HepG2 (cell line): Measurements from ENCODE around the gene PPP1R16B. TPM values are rescaled to one million over a fixed set of nuclear protein-coding genes. Genes with fewer than 3 reads are reported as not detected.

Source experiments
- ATAC-seq: fragments of 200-7000 bp; cut with Tn5 transposase; 3 replicates; pipeline ENCODE4 v1.9.1; 2020; ENCODE audit warnings: mild to moderate bottlenecking, moderate library complexity
- BruUV-seq: library from RNA; stranded (reverse); fragments of 400-500 nt; replicated peaks from 2 replicates; lab custom pipeline; 2021; lab: Mats Ljungman, UMichigan
- CTCF ChIA-PET: fragments of 300-600 bp; formaldehyde crosslinking; extraction: SDS; loops from one replicate; lab custom pipeline; 2021; ENCODE audit warnings: low total read pairs, inconsistent platforms, low intra/inter-chr PET ratio; lab: Yijun Ruan, JAX
- POLR2A ChIA-PET: fragments of 350-600 bp; sonication (Branson Sonifier 250); formaldehyde crosslinking; loops from one replicate; lab custom pipeline; 2020; ENCODE audit warnings: antibody characterized with exemption, inconsistent platforms; lab: Yijun Ruan, JAX
- DNase-seq: peaks from one replicate; pipeline ENCODE4 v3.0.0-alpha.2; 2015; ENCODE audit warnings: low spot score
- FAIRE-seq: peaks from 3 replicates; lab custom pipeline; 2011; peaks lifted over from hg19 to GRCh38; lab: Jason Lieb, UNC
- H2AFZ ChIP-seq: one replicate; pipeline ENCODE4 v1.6.1; 2011; ENCODE audit warnings: low read length, inconsistent platforms
- H3K27ac ChIP-seq: fragments of 300-600 bp; 3 replicates; pipeline ENCODE4 v1.8.0; 2011; ENCODE audit warnings: mixed run types, mild to moderate bottlenecking, mixed read lengths, low read length, inconsistent platforms; ENCODE audit not compliant: insufficient read depth; ENCODE audit errors: extremely low read length
- H3K27me3 ChIP-seq, 2 experiments: fragments of 200-600 bp in 1 of 2; 2 replicates in 1 of 2; 3 replicates in 1 of 2; pipeline versions ENCODE4 v1.6.0 to v1.8.0; 2011; ENCODE audit warnings: low read length in 2 of 2, mild to moderate bottlenecking in 2 of 2, moderate library complexity in 2 of 2, inconsistent platforms in 1 of 2; ENCODE audit not compliant: insufficient read depth in 2 of 2, control insufficient read depth in 1 of 2
- H3K36me3 ChIP-seq, 2 experiments: fragments of 200-600 bp in 1 of 2; replicated peaks in 1 of 2; 2 replicates in 1 of 2; 3 replicates in 1 of 2; pipeline versions ENCODE4 v1.5.1 to v1.8.0; 2011; ENCODE audit warnings: low read length in 2 of 2, inconsistent platforms in 1 of 2; ENCODE audit not compliant: insufficient read depth in 2 of 2, control insufficient read depth in 1 of 2
- H3K4me1 ChIP-seq: 2 replicates; pipeline ENCODE4 v1.5.1; 2012; ENCODE audit warnings: low read length, inconsistent platforms; ENCODE audit not compliant: insufficient read depth
- H3K4me2 ChIP-seq: 2 replicates; pipeline ENCODE4 v1.6.0; 2011; ENCODE audit warnings: low read depth, low read length, inconsistent platforms
- H3K4me3 ChIP-seq, 3 experiments: fragments of 200-600 bp in 1 of 3; sonication (generic), shearing (Covaris generic) in 1 of 3; replicated peaks in 1 of 3; 2 replicates each; pipeline ENCODE4 v1.5.1; 2011 to 2016; ENCODE audit warnings: low read length in 3 of 3, inconsistent platforms in 2 of 3, low read depth in 2 of 3, mild to moderate bottlenecking in 2 of 3, control low read depth in 1 of 3, mixed read lengths in 1 of 3; ENCODE audit not compliant: insufficient read depth in 1 of 3
- H3K79me2 ChIP-seq: one replicate; pipeline ENCODE4 v1.6.1; 2011; ENCODE audit warnings: low read length, inconsistent platforms; ENCODE audit not compliant: insufficient read depth
- H3K9ac ChIP-seq: 2 replicates; pipeline ENCODE4 v1.6.0; 2011; ENCODE audit warnings: mild to moderate bottlenecking, low read depth, low read length, inconsistent platforms; ENCODE audit not compliant: insufficient read depth
- H3K9me3 ChIP-seq: 2 replicates; pipeline ENCODE4 v1.5.1; 2012; ENCODE audit warnings: mild to moderate bottlenecking, low read length
- H4K20me1 ChIP-seq: 2 replicates; pipeline ENCODE4 v1.6.0; 2011; ENCODE audit warnings: inconsistent platforms, mild to moderate bottlenecking, low read length, moderate library complexity; ENCODE audit not compliant: insufficient read depth
- AKNA ChIP-seq: sonication (generic); formaldehyde crosslinking; IDR thresholded peaks from 2 replicates; pipeline ENCODE4 v1.4.0; 2020; ENCODE audit warnings: missing genetic modification reagents, borderline replicate concordance
- CC2D1A ChIP-seq: sonication (generic); formaldehyde crosslinking; IDR thresholded peaks from 2 replicates; pipeline ENCODE4 v1.8.1; 2023; ENCODE audit warnings: mild to moderate bottlenecking, missing genetic modification reagents
- CSRNP2 ChIP-seq: sonication (generic); formaldehyde crosslinking; conservative IDR thresholded peaks from 2 replicates; pipeline ENCODE4 v1.8.0; 2022; ENCODE audit warnings: low read depth, missing genetic modification reagents
- GZF1 ChIP-seq: sonication (generic); formaldehyde crosslinking; IDR thresholded peaks from 2 replicates; pipeline ENCODE4 v1.5.1; 2020; ENCODE audit warnings: mild to moderate bottlenecking, missing genetic modification reagents
- HNRNPH1 ChIP-seq: fragments of 200-400 bp; formaldehyde crosslinking; optimal IDR thresholded peaks from 2 replicates; pipeline ENCODE3; 2017; ENCODE audit warnings: mild to moderate bottlenecking, low read depth, low read length
- HOMEZ ChIP-seq: IDR thresholded peaks from 2 replicates; pipeline ENCODE4 v1.6.1; 2016; ENCODE audit warnings: low read depth
- MAFG ChIP-seq: sonication (generic); formaldehyde crosslinking; IDR thresholded peaks from 2 replicates; pipeline ENCODE4 v1.5.1; 2020; ENCODE audit warnings: mild to moderate bottlenecking, missing genetic modification reagents
- MYPOP ChIP-seq: sonication (generic); formaldehyde crosslinking; IDR thresholded peaks from 2 replicates; pipeline ENCODE4 v1.8.1; 2023; ENCODE audit warnings: mild to moderate bottlenecking, moderate library complexity, missing genetic modification reagents
- PITX1 ChIP-seq: sonication (generic); formaldehyde crosslinking; IDR thresholded peaks from 2 replicates; pipeline ENCODE4 v1.5.1; 2020; ENCODE audit warnings: mild to moderate bottlenecking, missing genetic modification reagents
- RBM39 ChIP-seq: fragments of 200-400 bp; formaldehyde crosslinking; IDR thresholded peaks from one replicate; pipeline ENCODE4 v1.6.1; 2018; ENCODE audit warnings: antibody characterized with exemption, mild to moderate bottlenecking, low read depth, low read length; ENCODE audit not compliant: poor library complexity, severe bottlenecking
- SSRP1 ChIP-seq: IDR thresholded peaks from 2 replicates; pipeline ENCODE4 v1.6.1; 2016; ENCODE audit warnings: control low read depth
- ZNF337 ChIP-seq: sonication (generic); formaldehyde crosslinking; IDR thresholded peaks from 2 replicates; pipeline ENCODE4 v1.5.1; 2020; ENCODE audit warnings: missing genetic modification reagents, low read depth, mild to moderate bottlenecking, borderline replicate concordance
- ZNF441 ChIP-seq: sonication (generic); formaldehyde crosslinking; IDR thresholded peaks from 2 replicates; pipeline ENCODE4 v1.7.0; 2021; ENCODE audit warnings: missing genetic modification reagents, borderline replicate concordance
- ZNF451 ChIP-seq: sonication (generic); formaldehyde crosslinking; IDR thresholded peaks from 2 replicates; pipeline ENCODE4 v1.5.0; 2020; ENCODE audit warnings: mild to moderate bottlenecking, missing genetic modification reagents
- WGBS: methylation state at CpG from one replicate; pipeline ENCODE4 v1.1.6; 2017; ENCODE audit warnings: low lambda C conversion rate; 5-methylcytosine and 5-hydroxymethylcytosine counted together
- in situ Hi-C: cut with HindIII; loops from 2 replicates; pipeline ENCODE4 v1.10.0; 2017; ENCODE audit warnings: low pct_unique_long_range_greater_than_20kb; ENCODE audit not compliant: extremely low pct_ligation_motif_present
- intact Hi-C: fragments of 100-400 bp; cut with micrococcal nuclease; formaldehyde crosslinking; loops from one replicate; pipeline ENCODE4 v1.10.0; 2022; ENCODE audit not compliant: unreplicated experiment
- polyA plus RNA-seq, 8 experiments: library from polyadenylated mRNA; depleted of rRNA in 3 of 8; stranded (reverse) in 7 of 8; unstranded in 1 of 8; fragments of >200 nt; fragmentation: Illumina TruSeq in 4 of 8; extraction: Trizol in 4 of 8; gene quantifications; 2 replicates each; pipeline versions ENCODE4 v1.2.1 to v1.2.3, GENCODE V29; 2011 to 2016; ENCODE audit warnings: low read depth in 4 of 8, missing spikeins in 1 of 8, mixed read lengths in 1 of 8; ENCODE audit not compliant: insufficient read depth in 1 of 8
- total RNA-seq, 5 experiments: library from RNA; depleted of rRNA; stranded (reverse); fragments of >200 nt; fragmentation: Illumina TruSeq; extraction: Trizol; gene quantifications; 2 replicates each; pipeline ENCODE4 v1.2.3, GENCODE V29; 2016; ENCODE audit warnings: low read depth in 1 of 5

Gene PPP1R16B
- total and polyA plus RNA-seq, 2 of the 13 experiments (the other 11 are each of a cell fraction or from before 2014, with no cell fraction given) = 0.02 to 0.11 TPM

- FAIRE-seq = no peak
- no peak overlapping the region for H3K27ac ChIP-seq
- H3K36me3 ChIP-seq = no peaks in the 10 kb centered on the region
- H3K9me3 ChIP-seq = no peaks in the 10 kb centered on the region
- in situ Hi-C loops = no loop called here
- POLR2A ChIA-PET = no interaction called here
- TF ChIP-seq MAFG (CRISPR knock-in tag) (no peak), HNRNPH1 (no peak), CSRNP2 (CRISPR knock-in tag) (no peak), SSRP1 (CRISPR knock-in tag) (no peak), CC2D1A (CRISPR knock-in tag) (no peak), GZF1 (CRISPR knock-in tag) (no peak), ZNF451 (CRISPR knock-in tag) (no peak), AKNA (no peak), HOMEZ (CRISPR knock-in tag) (no peak), MYPOP (CRISPR knock-in tag) (no peak), ZNF441 (no peak), RBM39 (no peak), ZNF337 (no peak), PITX1 (CRISPR knock-in tag) (no peak)
- TF ChIP-seq, all 625 proteins: peak for 0
- Histone ChIP-seq H3K4me1 (0 out of 2 replicates have a peak, but pooled peaks cover 7% of the 10 kb centered on the region), H3K4me3 (no peak overlapping the region), H3K9ac (no peak overlapping the region), H2AFZ (no peak overlapping the region), H4K20me1 (no peaks in the 10 kb centered on the region), H3K4me2 (no peak overlapping the region), H3K79me2 (no peaks in the 10 kb centered on the region), H3K27me3 (peaks cover 7 to 45% of the 10 kb centered on the region in 2 experiments; a peak in 4 of 5 replicates)
- 23% methylated on average over 10 of the region's 12 CpGs for WGBS
- DNase-seq (no peak), ATAC-seq (no peak)
- intact Hi-C loops = no loop called here
- no TSS peak for BruUV-seq
- CTCF ChIA-PET = no interaction called here
These were observed 65.4 kb downstream of the PPP1R16B start for GRCh38 chr20:38870733-38871559.
